Sigmoid colon (tissue), 7 donors: ENCODE measurements around the gene RCSD1. TPM values are rescaled to one million over a fixed set of nuclear protein-coding genes. Genes with fewer than 3 reads are reported as not detected.

ENCODE experiments used
- DNase-seq: peaks from one replicate; pipeline ENCODE4 v3.0.0-alpha.2; 2019
- H3K27ac ChIP-seq, 4 donors: fragments of 200-600 bp; sonication (generic); one replicate each; pipeline ENCODE4 v1.5.1; 2016 to 2019; ENCODE audit warnings: mild to moderate bottlenecking in 1 of 4
- H3K27me3 ChIP-seq, 3 donors: fragments of 200-600 bp; sonication (generic); one replicate each; pipeline ENCODE4 v1.5.1; 2019; ENCODE audit warnings: mild to moderate bottlenecking in 1 of 3
- H3K36me3 ChIP-seq, 4 donors: fragments of 200-600 bp; sonication (generic); one replicate each; pipeline ENCODE4 v1.5.1; 2016 to 2019
- H3K4me1 ChIP-seq, 4 donors: fragments of 200-600 bp; sonication (generic); one replicate each; pipeline ENCODE4 v1.5.1; 2017 to 2019
- H3K4me3 ChIP-seq, 4 donors: fragments of 200-600 bp; sonication (generic); one replicate each; pipeline ENCODE4 v1.5.1; 2017 to 2019; ENCODE audit warnings: mild to moderate bottlenecking in 2 of 4, moderate library complexity in 1 of 4
- H3K9me3 ChIP-seq, 4 donors: fragments of 200-600 bp in 3 of 4; sonication (generic) in 3 of 4; one replicate each; pipeline versions ENCODE4 v1.5.1 to v1.6.1; 2013 to 2019
- CTCF ChIP-seq, 4 experiments: fragments of 450-650 bp in 3 of 4; fragments of 200-600 bp in 1 of 4; IDR thresholded peaks; one replicate each; pipeline ENCODE4 v1.5.1; 2016 to 2019; ENCODE audit warnings: antibody characterized with exemption in 4 of 4, mild to moderate bottlenecking in 3 of 4, moderate library complexity in 2 of 4
- EP300 ChIP-seq, 4 donors: sonication (generic); formaldehyde crosslinking; IDR thresholded peaks; one replicate each; pipeline ENCODE4 v1.6.1; 2017; ENCODE audit warnings: antibody characterized with exemption in 4 of 4
- POLR2A ChIP-seq, 2 donors: fragments of 450-650 bp; IDR thresholded peaks; one replicate each; pipeline ENCODE4 v1.6.1; 2016; ENCODE audit warnings: antibody characterized with exemption in 2 of 2, mild to moderate bottlenecking in 2 of 2, moderate library complexity in 2 of 2
- POLR2AphosphoS5 ChIP-seq, 4 donors: sonication (generic); formaldehyde crosslinking; IDR thresholded peaks; one replicate each; pipeline ENCODE4 v1.6.1; 2017; ENCODE audit warnings: antibody characterized with exemption in 4 of 4
- WGBS, 2 donors: extraction: QIAGEN DNeasy Blood & Tissue Kit; methylation state at CpG; one replicate each; pipeline ENCODE4 v1.1.7; 2013; 5-methylcytosine and 5-hydroxymethylcytosine counted together
- intact Hi-C: fragments of 100-400 bp; cut with DNase I; formaldehyde crosslinking; loops from one replicate; pipeline ENCODE4 v1.15.1; 2023
- polyA plus RNA-seq, 3 donors: library from polyadenylated mRNA; stranded (reverse); fragments of 200-250 nt; gene quantifications; one replicate each; pipeline ENCODE4 v1.2.3, GENCODE V29; 2013
- total RNA-seq, 4 donors: library from RNA; depleted of rRNA; stranded (reverse); fragments of >200 nt; gene quantifications; one replicate each; pipeline ENCODE4 v1.1.0, GENCODE V29; 2016
- donor health status: healthy with polysubstance abuse.
- donor health status: Bipolar disorder and iron deficiency.
- donor health status: healthy.

Gene RCSD1
- total and polyA plus RNA-seq, 7 donors = 7.8 to 52.9 (median 9.7) TPM

- Histone ChIP-seq H3K4me1 (peaks cover 0 to 61% (median 57%) of the 10 kb centered on the region in 4 donors), H3K27me3 (no peaks in the 10 kb centered on the region), H3K27ac (peak overlapping the region; percentile 71 to 83 (median 78)), H3K4me3 (no peak overlapping the region), H3K9me3 (no peaks in the 10 kb centered on the region), H3K36me3 (no peaks in the 10 kb centered on the region)
- intact Hi-C loops = loop anchor here (10.0 kb wide), 1 partner anchor 228 kb away; no protein-coding TSS in a partner anchor
- no peak for DNase-seq
- WGBS, 2 donors = 80 to 93% methylated on average over 6 of the region's 6 CpGs
- no peak for TF ChIP-seq CTCF (IDR thresholded peaks at IDR 0.05)
- no peak for TF ChIP-seq EP300 (IDR thresholded peaks at IDR 0.05)
- TF ChIP-seq POLR2AphosphoS5 (IDR thresholded peaks at IDR 0.05) = no peak
- no peak for TF ChIP-seq POLR2A (IDR thresholded peaks at IDR 0.05)
Observed at GRCh38 chr1:167683226-167683625, 53.2 kb downstream of the RCSD1 start.

- no peak for TF ChIP-seq POLR2A (IDR thresholded peaks at IDR 0.05)
- no peak for TF ChIP-seq EP300 (IDR thresholded peaks at IDR 0.05)
- TF ChIP-seq POLR2AphosphoS5 (IDR thresholded peaks at IDR 0.05) = peak in 3 of 4 donors; percentile 51 to 79 (median 73)
- peak; percentile 80 for DNase-seq
- whole genome bisulfite sequencing, 2 donors = 83 to 85% methylated on average over 15 of the region's 15 CpGs
- H3K27ac ChIP-seq = peak overlapping the region; percentile 71 to 83 (median 78)
- no peaks in the 10 kb centered on the region for H3K36me3 ChIP-seq
- intact Hi-C loops = loop anchor here (2.0 to 10.0 kb wide), 2 partner anchors 31 to 229 kb away; no protein-coding TSS in a partner anchor
- H3K4me1 ChIP-seq = peaks cover 0 to 61% (median 57%) of the 10 kb centered on the region in 4 donors
- no peaks in the 10 kb centered on the region for H3K27me3 ChIP-seq
- no peak overlapping the region for H3K4me3 ChIP-seq
- no peaks in the 10 kb centered on the region for H3K9me3 ChIP-seq
Observed at GRCh38 chr1:167683641-167684502, 53.8 kb downstream of the RCSD1 start.

- Histone ChIP-seq H3K27me3 (no peaks in the 10 kb centered on the region), H3K4me1 (peaks cover 0 to 60% (median 55%) of the 10 kb centered on the region in 4 donors), H3K4me3 (no peak overlapping the region), H3K36me3 (no peaks in the 10 kb centered on the region), H3K27ac (peak overlapping the region; percentile 71 to 83 (median 78)), H3K9me3 (no peaks in the 10 kb centered on the region)
- 47 to 72% methylated on average over 5 of the region's 5 CpGs for WGBS, 2 donors
- intact Hi-C loops = loop anchor here (1.0 to 10.0 kb wide), 5 partner anchors 29 to 231 kb away; partner anchors contain the start of gene RCSD1
- peak in 3 of 4 donors; percentile 40 to 67 (median 58) for TF ChIP-seq POLR2AphosphoS5 (IDR thresholded peaks at IDR 0.05)
- no peak for TF ChIP-seq POLR2A (IDR thresholded peaks at IDR 0.05)
- no peak for DNase-seq
Observed at GRCh38 chr1:167685844-167686243, 55.8 kb downstream of the RCSD1 start.

- DNase-seq = peak; percentile 83
- Histone ChIP-seq H3K9me3 (no peaks in the 10 kb centered on the region), H3K27ac (no peak overlapping the region), H3K36me3 (no peaks in the 10 kb centered on the region), H3K4me1 (peaks cover 0 to 47% (median 43%) of the 10 kb centered on the region in 4 donors), H3K27me3 (no peaks in the 10 kb centered on the region), H3K4me3 (no peak overlapping the region)
- intact Hi-C loops = loop anchor here (2.0 to 10.0 kb wide), 3 partner anchors 57 to 233 kb away; partner anchors contain the start of gene RCSD1
- WGBS, 2 donors = 22 to 26% methylated on average over 7 of the region's 7 CpGs
- TF ChIP-seq POLR2AphosphoS5 (IDR thresholded peaks at IDR 0.05) (no peak), CTCF (IDR thresholded peaks at IDR 0.05) (peak; percentile 62 to 95 (median 92))
Observed at GRCh38 chr1:167687919-167688519, 58.0 kb downstream of the RCSD1 start.

GRCh38 chr1:167689567-167689920 is 59.5 kb downstream of the RCSD1 start:
- Histone ChIP-seq H3K9me3 (no peaks in the 10 kb centered on the region), H3K27me3 (no peaks in the 10 kb centered on the region), H3K27ac (no peak overlapping the region), H3K36me3 (no peaks in the 10 kb centered on the region), H3K4me3 (no peak overlapping the region), H3K4me1 (peaks cover 0 to 31% (median 28%) of the 10 kb centered on the region in 4 donors)
- WGBS, 2 donors = 90 to 91% methylated on average over 5 of the region's 5 CpGs
- TF ChIP-seq POLR2A (IDR thresholded peaks at IDR 0.05) = no peak
- no peak for TF ChIP-seq EP300 (IDR thresholded peaks at IDR 0.05)
- TF ChIP-seq CTCF (IDR thresholded peaks at IDR 0.05) = no peak
- no peak for TF ChIP-seq POLR2AphosphoS5 (IDR thresholded peaks at IDR 0.05)
- DNase-seq = no peak
- intact Hi-C loops = loop anchor here (1.0 to 10.0 kb wide), 3 partner anchors 89 to 235 kb away; no protein-coding TSS in a partner anchor
